HCT116 (cell line): ENCODE results near the gene C2. TPM values are rescaled to one million over a fixed set of nuclear protein-coding genes. Genes with fewer than 3 reads are reported as not detected.

Experiments
- ATAC-seq: fragments of 200-7000 bp; cut with Tn5 transposase; 2 replicates; pipeline ENCODE4 v1.9.1; 2020; ENCODE audit warnings: mild to moderate bottlenecking, moderate library complexity
- BruUV-seq: library from RNA; stranded (reverse); fragments of 400-500 nt; replicated peaks from 2 replicates; lab custom pipeline; 2021; lab: Mats Ljungman, UMichigan
- CTCF ChIA-PET: fragments of 300-600 bp; sonication (Branson Sonifier 250); formaldehyde crosslinking; loops from one replicate; lab custom pipeline; 2021; ENCODE audit warnings: antibody characterized with exemption; lab: Charles Lee
- POLR2A ChIA-PET: fragments of 300-600, 350-600 bp; sonication (Branson Sonifier 250); formaldehyde crosslinking; loops from one replicate; lab custom pipeline; 2021; ENCODE audit warnings: antibody characterized with exemption; lab: Charles Lee
- RAD21 ChIA-PET, 2 experiments: fragments of 300-600 bp; sonication (Branson Sonifier 250); formaldehyde crosslinking; loops; one replicate each; lab custom pipeline; 2023; ENCODE audit warnings: low total read pairs in 2 of 2; ENCODE audit not compliant: uncharacterized antibody in 2 of 2, unreplicated experiment in 2 of 2, low non-redundant PET in 1 of 2; lab: Charles Lee
- DNase-seq: peaks from one replicate; pipeline ENCODE4 v3.0.0-alpha.2; 2010; ENCODE audit warnings: low read depth, low spot score
- H2AFZ ChIP-seq: fragments of 200-600 bp; shearing (Covaris generic), sonication (generic); 2 replicates; pipeline ENCODE4 v1.6.1; 2017; ENCODE audit warnings: low read depth, mixed run types, mixed read lengths, antibody characterized with exemption, low read length; ENCODE audit not compliant: poor library complexity, severe bottlenecking
- H3K27ac ChIP-seq: 2 replicates; pipeline ENCODE4 v1.5.1; 2012; ENCODE audit warnings: low read depth, low read length
- H3K27me3 ChIP-seq: fragments of 200-600 bp; sonication (generic); 2 replicates; pipeline ENCODE4 v1.6.1; 2016; ENCODE audit warnings: mixed run types, low read length, mixed read lengths; ENCODE audit not compliant: insufficient read depth
- H3K36me3 ChIP-seq, 2 experiments: fragments of 200-500 bp in 1 of 2; fragments of 200-600 bp in 1 of 2; sonication (Bioruptor generic) in 1 of 2; sonication (generic) in 1 of 2; 2 replicates each; pipeline versions ENCODE4 v1.5.1 to v1.6.1; 2014 to 2016; ENCODE audit warnings: low read length in 2 of 2, inconsistent platforms in 1 of 2, mixed read lengths in 1 of 2, mixed run types in 1 of 2; ENCODE audit not compliant: insufficient read depth in 2 of 2, control insufficient read depth in 1 of 2
- H3K4me1 ChIP-seq, 2 experiments: fragments of 200-600 bp in 1 of 2; sonication (generic) in 1 of 2; 2 replicates each; pipeline versions ENCODE4 v1.5.1 to v1.6.1; 2012 to 2017; ENCODE audit warnings: low read length in 2 of 2, inconsistent platforms in 1 of 2, mild to moderate bottlenecking in 1 of 2, mixed read lengths in 1 of 2, mixed run types in 1 of 2, moderate library complexity in 1 of 2; ENCODE audit not compliant: insufficient read depth in 2 of 2, control insufficient read depth in 1 of 2
- H3K4me2 ChIP-seq: fragments of 200-600 bp; sonication (generic); 2 replicates; pipeline ENCODE4 v1.6.1; 2017; ENCODE audit warnings: mixed run types, low read length, mixed read lengths
- H3K4me3 ChIP-seq, 2 experiments: fragments of 200-600 bp in 1 of 2; sonication (generic) in 1 of 2; replicated peaks in 1 of 2; 2 replicates each; pipeline ENCODE4 v1.5.1; 2011 to 2016; ENCODE audit warnings: low read length in 2 of 2, control low read depth in 1 of 2, low read depth in 1 of 2, mild to moderate bottlenecking in 1 of 2, mixed read lengths in 1 of 2, mixed run types in 1 of 2
- H3K79me2 ChIP-seq: fragments of 200-600 bp; sonication (generic); 2 replicates; pipeline ENCODE4 v1.6.1; 2017; ENCODE audit warnings: mild to moderate bottlenecking, mixed run types, low read length, moderate library complexity, mixed read lengths; ENCODE audit not compliant: insufficient read depth
- H3K9ac ChIP-seq: fragments of 200-600 bp; sonication (generic); 2 replicates; pipeline ENCODE4 v1.6.1; 2016; ENCODE audit warnings: low read length, mixed read lengths
- H3K9me2 ChIP-seq: fragments of 200-600 bp; sonication (generic), shearing (Covaris generic); 2 replicates; pipeline ENCODE4 v1.6.1; 2017; ENCODE audit warnings: mixed run types, mild to moderate bottlenecking, moderate library complexity; ENCODE audit not compliant: insufficient read depth
- H3K9me3 ChIP-seq, 2 experiments: fragments of 200-500 bp in 1 of 2; fragments of 200-600 bp in 1 of 2; sonication (Bioruptor generic) in 1 of 2; sonication (generic) in 1 of 2; 2 replicates each; pipeline ENCODE4 v1.6.1; 2014 to 2017; ENCODE audit warnings: low read length in 2 of 2, mixed read lengths in 2 of 2, inconsistent platforms in 1 of 2, low read depth in 1 of 2, mild to moderate bottlenecking in 1 of 2, mixed run types in 1 of 2, moderate library complexity in 1 of 2; ENCODE audit not compliant: control insufficient read depth in 1 of 2, insufficient read depth in 1 of 2
- H4K20me1 ChIP-seq: fragments of 200-600 bp; sonication (generic), shearing (Covaris generic); 2 replicates; pipeline ENCODE4 v1.6.1; 2017; ENCODE audit warnings: mixed run types, mild to moderate bottlenecking, moderate library complexity; ENCODE audit not compliant: insufficient read depth
- CBX3 ChIP-seq: IDR thresholded peaks from 2 replicates; pipeline ENCODE4 v1.6.1; 2012; ENCODE audit warnings: low read depth
- CEBPB ChIP-seq: IDR thresholded peaks from 2 replicates; pipeline ENCODE4 v1.6.1; 2012; ENCODE audit warnings: low read depth
- EGR1 ChIP-seq: IDR thresholded peaks from 2 replicates; pipeline ENCODE4 v1.6.1; 2012; ENCODE audit warnings: low read depth
- ELF1 ChIP-seq: IDR thresholded peaks from 2 replicates; pipeline ENCODE4 v1.6.1; 2012; ENCODE audit warnings: low read depth, borderline replicate concordance
- EZH2phosphoT487 ChIP-seq: fragments of 200-600 bp; IDR thresholded peaks from 2 replicates; pipeline ENCODE4 v1.6.1; 2018; ENCODE audit warnings: antibody characterized with exemption, borderline replicate concordance
- FOSL1 ChIP-seq: IDR thresholded peaks from 2 replicates; pipeline ENCODE4 v1.6.1; 2012; ENCODE audit warnings: low read depth
- JUND ChIP-seq: IDR thresholded peaks from 2 replicates; pipeline ENCODE4 v1.6.1; 2012
- POLR2A ChIP-seq: IDR thresholded peaks from 2 replicates; pipeline ENCODE4 v1.7.0; 2011; ENCODE audit warnings: borderline replicate concordance; ENCODE audit not compliant: insufficient read depth, insufficient read length; ENCODE audit errors: extremely low read depth
- POLR2AphosphoS5 ChIP-seq: IDR thresholded peaks from 2 replicates; pipeline ENCODE4 v1.6.1; 2011; ENCODE audit warnings: mild to moderate bottlenecking, low read depth, low read length, moderate library complexity
- RAD21 ChIP-seq: IDR thresholded peaks from 2 replicates; pipeline ENCODE4 v1.6.1; 2012; ENCODE audit warnings: low read depth, mild to moderate bottlenecking
- SIN3A ChIP-seq: IDR thresholded peaks from 2 replicates; pipeline ENCODE4 v1.6.1; 2012; ENCODE audit warnings: low read depth
- SP1 ChIP-seq: IDR thresholded peaks from 2 replicates; pipeline ENCODE4 v1.6.1; 2012; ENCODE audit warnings: low read depth
- SRF ChIP-seq: IDR thresholded peaks from 2 replicates; pipeline ENCODE4 v1.6.1; 2012; ENCODE audit warnings: low read depth
- TCF7L2 ChIP-seq: IDR thresholded peaks from 2 replicates; pipeline ENCODE4 v1.7.0; 2011; ENCODE audit warnings: borderline replicate concordance, inconsistent platforms; ENCODE audit not compliant: insufficient read depth, insufficient read length; ENCODE audit errors: extremely low read depth
- ZFX ChIP-seq: fragments of 450-650 bp; IDR thresholded peaks from 2 replicates; pipeline ENCODE4 v1.6.1; 2017
- intact Hi-C: fragments of 100-400 bp; cut with micrococcal nuclease; formaldehyde crosslinking; loops from 2 replicates; pipeline ENCODE4 v1.10.0; 2022
- total RNA-seq: library from RNA; stranded (reverse); gene quantifications from one replicate; pipeline ENCODE4 v1.2.1, GENCODE V29; 2021; ENCODE audit not compliant: unreplicated experiment
- TF ChIP-seq, protein P1 (sequence below): IDR thresholded peaks from 2 replicates; pipeline ENCODE4 v1.6.1; 2012; ENCODE audit warnings: low read depth
- TF ChIP-seq, protein P2 (sequence below): IDR thresholded peaks from 2 replicates; pipeline ENCODE4 v1.6.1; 2012
- TF ChIP-seq, protein P3 (sequence below): IDR thresholded peaks from 2 replicates; pipeline ENCODE4 v1.6.1; 2012
- TF ChIP-seq, protein P4 (sequence below): IDR thresholded peaks from 2 replicates; pipeline ENCODE4 v1.6.1; 2011; ENCODE audit warnings: mild to moderate bottlenecking, low read length, moderate library complexity; ENCODE audit not compliant: insufficient replicate concordance; ENCODE audit errors: extremely low read depth
- TF ChIP-seq, protein P5 (sequence below), 3 experiments: fragments of 200-600 bp in 1 of 3; sonication (generic) in 1 of 3; IDR thresholded peaks in 2 of 3; conservative IDR thresholded peaks in 1 of 3; 2 replicates each; pipeline ENCODE4 v1.5.1; 2012 to 2017; ENCODE audit warnings: low read depth in 2 of 3, low read length in 2 of 3, antibody characterized with exemption in 1 of 3, borderline replicate concordance in 1 of 3, control low read depth in 1 of 3, mild to moderate bottlenecking in 1 of 3, mixed read lengths in 1 of 3, mixed run types in 1 of 3, moderate library complexity in 1 of 3; ENCODE audit not compliant: insufficient read depth in 1 of 3

Gene C2
- total RNA-seq, 1 experiment from 2014 or later = 3.1 TPM

DNA sequence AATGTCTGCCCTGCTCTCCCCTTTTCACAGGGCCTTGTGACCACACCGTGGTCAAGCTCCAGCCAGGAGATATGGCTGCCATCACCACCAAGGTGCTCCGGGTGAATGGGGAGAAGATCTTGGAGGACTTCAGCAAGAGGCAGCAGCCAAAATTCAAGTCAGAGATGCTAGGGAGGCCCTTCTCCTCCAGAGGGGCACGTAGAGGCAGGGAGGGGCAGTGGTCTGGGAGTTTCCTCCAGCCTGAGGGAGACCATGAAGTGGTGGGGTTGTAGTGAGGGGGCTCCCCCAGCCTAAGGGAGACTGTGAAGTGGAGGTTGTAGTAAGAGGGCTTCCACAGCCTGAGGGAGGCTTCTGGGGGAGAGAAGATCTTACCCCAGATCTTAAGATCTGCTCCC, 40.4 kb downstream of the C2 start:
- Histone ChIP-seq H3K36me3 (peaks cover 31 to 39% of the 10 kb centered on the region in 2 experiments; a peak in 3 of 4 replicates), H4K20me1 (no peaks in the 10 kb centered on the region), H3K4me1 (peaks cover 3 to 17% of the 10 kb centered on the region in 2 experiments; a peak in 3 of 4 replicates), H3K9ac (no peak overlapping the region), H3K9me3 (no peaks in the 10 kb centered on the region), H3K4me2 (no peak overlapping the region), H3K4me3 (no peak overlapping the region), H3K9me2 (no peaks in the 10 kb centered on the region), H3K27me3 (no peaks in the 10 kb centered on the region), H3K27ac (no peak overlapping the region), H3K79me2 (peaks cover 20% of the 10 kb centered on the region), H2AFZ (no peak overlapping the region)
- DNase-seq (no peak), ATAC-seq (no peak)
- ChIA-PET RAD21 (no interaction called here), CTCF (no interaction called here), POLR2A (interaction anchor here (1.4 kb wide), 1 partner anchor 9 kb away, joined by 3 read pairs; the partner anchor contains the start of gene SKIC2)
- no peak for TF ChIP-seq SRF
- no peak for TF ChIP-seq POLR2AphosphoS5
- TF ChIP-seq EGR1 = no peak
- no peak for TF ChIP-seq ZFX
- no peak for TF ChIP-seq CBX3
- TF ChIP-seq, protein P1, sequence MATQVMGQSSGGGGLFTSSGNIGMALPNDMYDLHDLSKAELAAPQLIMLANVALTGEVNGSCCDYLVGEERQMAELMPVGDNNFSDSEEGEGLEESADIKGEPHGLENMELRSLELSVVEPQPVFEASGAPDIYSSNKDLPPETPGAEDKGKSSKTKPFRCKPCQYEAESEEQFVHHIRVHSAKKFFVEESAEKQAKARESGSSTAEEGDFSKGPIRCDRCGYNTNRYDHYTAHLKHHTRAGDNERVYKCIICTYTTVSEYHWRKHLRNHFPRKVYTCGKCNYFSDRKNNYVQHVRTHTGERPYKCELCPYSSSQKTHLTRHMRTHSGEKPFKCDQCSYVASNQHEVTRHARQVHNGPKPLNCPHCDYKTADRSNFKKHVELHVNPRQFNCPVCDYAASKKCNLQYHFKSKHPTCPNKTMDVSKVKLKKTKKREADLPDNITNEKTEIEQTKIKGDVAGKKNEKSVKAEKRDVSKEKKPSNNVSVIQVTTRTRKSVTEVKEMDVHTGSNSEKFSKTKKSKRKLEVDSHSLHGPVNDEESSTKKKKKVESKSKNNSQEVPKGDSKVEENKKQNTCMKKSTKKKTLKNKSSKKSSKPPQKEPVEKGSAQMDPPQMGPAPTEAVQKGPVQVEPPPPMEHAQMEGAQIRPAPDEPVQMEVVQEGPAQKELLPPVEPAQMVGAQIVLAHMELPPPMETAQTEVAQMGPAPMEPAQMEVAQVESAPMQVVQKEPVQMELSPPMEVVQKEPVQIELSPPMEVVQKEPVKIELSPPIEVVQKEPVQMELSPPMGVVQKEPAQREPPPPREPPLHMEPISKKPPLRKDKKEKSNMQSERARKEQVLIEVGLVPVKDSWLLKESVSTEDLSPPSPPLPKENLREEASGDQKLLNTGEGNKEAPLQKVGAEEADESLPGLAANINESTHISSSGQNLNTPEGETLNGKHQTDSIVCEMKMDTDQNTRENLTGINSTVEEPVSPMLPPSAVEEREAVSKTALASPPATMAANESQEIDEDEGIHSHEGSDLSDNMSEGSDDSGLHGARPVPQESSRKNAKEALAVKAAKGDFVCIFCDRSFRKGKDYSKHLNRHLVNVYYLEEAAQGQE = no peak
- TF ChIP-seq, protein P2, sequence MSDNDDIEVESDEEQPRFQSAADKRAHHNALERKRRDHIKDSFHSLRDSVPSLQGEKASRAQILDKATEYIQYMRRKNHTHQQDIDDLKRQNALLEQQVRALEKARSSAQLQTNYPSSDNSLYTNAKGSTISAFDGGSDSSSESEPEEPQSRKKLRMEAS = no peak
- TF ChIP-seq JUND = no peak
- no peak for TF ChIP-seq CEBPB
- TF ChIP-seq, protein P3, sequence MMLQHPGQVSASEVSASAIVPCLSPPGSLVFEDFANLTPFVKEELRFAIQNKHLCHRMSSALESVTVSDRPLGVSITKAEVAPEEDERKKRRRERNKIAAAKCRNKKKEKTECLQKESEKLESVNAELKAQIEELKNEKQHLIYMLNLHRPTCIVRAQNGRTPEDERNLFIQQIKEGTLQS = no peak
- no peak for TF ChIP-seq ELF1
- TF ChIP-seq, protein P4, sequence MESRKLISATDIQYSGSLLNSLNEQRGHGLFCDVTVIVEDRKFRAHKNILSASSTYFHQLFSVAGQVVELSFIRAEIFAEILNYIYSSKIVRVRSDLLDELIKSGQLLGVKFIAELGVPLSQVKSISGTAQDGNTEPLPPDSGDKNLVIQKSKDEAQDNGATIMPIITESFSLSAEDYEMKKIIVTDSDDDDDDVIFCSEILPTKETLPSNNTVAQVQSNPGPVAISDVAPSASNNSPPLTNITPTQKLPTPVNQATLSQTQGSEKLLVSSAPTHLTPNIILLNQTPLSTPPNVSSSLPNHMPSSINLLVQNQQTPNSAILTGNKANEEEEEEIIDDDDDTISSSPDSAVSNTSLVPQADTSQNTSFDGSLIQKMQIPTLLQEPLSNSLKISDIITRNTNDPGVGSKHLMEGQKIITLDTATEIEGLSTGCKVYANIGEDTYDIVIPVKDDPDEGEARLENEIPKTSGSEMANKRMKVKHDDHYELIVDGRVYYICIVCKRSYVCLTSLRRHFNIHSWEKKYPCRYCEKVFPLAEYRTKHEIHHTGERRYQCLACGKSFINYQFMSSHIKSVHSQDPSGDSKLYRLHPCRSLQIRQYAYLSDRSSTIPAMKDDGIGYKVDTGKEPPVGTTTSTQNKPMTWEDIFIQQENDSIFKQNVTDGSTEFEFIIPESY = no peak
- no peak for TF ChIP-seq FOSL1
- TF ChIP-seq SP1 = no peak
- TF ChIP-seq SIN3A = no peak
- TF ChIP-seq TCF7L2 = no peak
- no peak for TF ChIP-seq EZH2phosphoT487
- TF ChIP-seq POLR2A = no peak
- TF ChIP-seq, protein P5, sequence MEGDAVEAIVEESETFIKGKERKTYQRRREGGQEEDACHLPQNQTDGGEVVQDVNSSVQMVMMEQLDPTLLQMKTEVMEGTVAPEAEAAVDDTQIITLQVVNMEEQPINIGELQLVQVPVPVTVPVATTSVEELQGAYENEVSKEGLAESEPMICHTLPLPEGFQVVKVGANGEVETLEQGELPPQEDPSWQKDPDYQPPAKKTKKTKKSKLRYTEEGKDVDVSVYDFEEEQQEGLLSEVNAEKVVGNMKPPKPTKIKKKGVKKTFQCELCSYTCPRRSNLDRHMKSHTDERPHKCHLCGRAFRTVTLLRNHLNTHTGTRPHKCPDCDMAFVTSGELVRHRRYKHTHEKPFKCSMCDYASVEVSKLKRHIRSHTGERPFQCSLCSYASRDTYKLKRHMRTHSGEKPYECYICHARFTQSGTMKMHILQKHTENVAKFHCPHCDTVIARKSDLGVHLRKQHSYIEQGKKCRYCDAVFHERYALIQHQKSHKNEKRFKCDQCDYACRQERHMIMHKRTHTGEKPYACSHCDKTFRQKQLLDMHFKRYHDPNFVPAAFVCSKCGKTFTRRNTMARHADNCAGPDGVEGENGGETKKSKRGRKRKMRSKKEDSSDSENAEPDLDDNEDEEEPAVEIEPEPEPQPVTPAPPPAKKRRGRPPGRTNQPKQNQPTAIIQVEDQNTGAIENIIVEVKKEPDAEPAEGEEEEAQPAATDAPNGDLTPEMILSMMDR (IDR thresholded peaks at IDR 0.05 in 2 of 3, conservative IDR thresholded peaks at IDR 0.05 in 1 of 3; ENCODE audit: borderline replicate concordance in 1 of 3, insufficient read depth in 1 of 3, low read depth in 2 of 3, low read length in 2 of 3) = no peak
- TF ChIP-seq RAD21 = no peak
- no TSS peak for BruUV-seq
- intact Hi-C loops = no loop called here
